Measurements from ENCODE around the gene PNLIP. TPM values are rescaled to one million over a fixed set of nuclear protein-coding genes. Genes with fewer than 3 reads are reported as not detected.

Gene PNLIP
- total RNA-seq, 2 experiments from 2014 or later: not detected

GRCh38 chr10:116566932-116567331 lies 21.2 kb downstream of the PNLIP start:
- POLR2A ChIA-PET: no interaction called here
- CTCF ChIA-PET: no interaction called here

DNA sequence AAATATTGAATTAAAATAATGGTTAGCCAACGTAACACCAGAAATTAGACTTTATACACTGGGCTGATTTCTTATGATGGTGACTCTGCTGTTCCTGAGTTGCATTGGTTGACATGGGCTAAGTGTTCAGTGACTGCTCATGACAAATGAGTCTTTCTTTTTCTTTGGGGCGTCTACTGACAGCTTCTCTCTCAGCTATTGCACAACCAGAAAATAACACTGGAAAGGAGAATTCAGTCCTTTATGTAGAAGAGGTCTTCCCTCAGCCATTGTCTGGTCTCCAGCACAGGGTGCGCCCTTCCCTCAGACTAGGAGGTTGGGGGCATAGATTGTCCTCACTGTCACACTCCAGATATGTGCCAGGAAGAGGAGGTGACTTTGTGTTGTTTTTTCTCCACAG lies 21.6 kb downstream of the PNLIP start:
- ChIA-PET POLR2A (no interaction called here), CTCF (no interaction called here)

- CTCF ChIA-PET: no interaction called here
- POLR2A ChIA-PET: no interaction called here
These were observed 29.1 kb downstream of the PNLIP start for GRCh38 chr10:116574797-116575196.

- CTCF ChIA-PET: no interaction called here
- POLR2A ChIA-PET: no interaction called here
These were observed 42.3 kb downstream of the PNLIP start for GRCh38 chr10:116587878-116588591.

GRCh38 chr10:116588995-116589394 lies 43.3 kb downstream of the PNLIP start:
- CTCF ChIA-PET: no interaction called here
- POLR2A ChIA-PET: no interaction called here

GRCh38 chr10:116589926-116590325 lies 44.2 kb downstream of the PNLIP start:
- POLR2A ChIA-PET: no interaction called here
- CTCF ChIA-PET: no interaction called here

GRCh38 chr10:116590590-116591444 lies 45.1 kb downstream of the PNLIP start, which contains the start of gene PNLIPRP1:
PNLIPRP1 (plus strand) TSS chr10:116590959; CDS start chr10:116591130, 171 bp downstream.
- CTCF ChIA-PET: no interaction called here
- POLR2A ChIA-PET: no interaction called here

DNA sequence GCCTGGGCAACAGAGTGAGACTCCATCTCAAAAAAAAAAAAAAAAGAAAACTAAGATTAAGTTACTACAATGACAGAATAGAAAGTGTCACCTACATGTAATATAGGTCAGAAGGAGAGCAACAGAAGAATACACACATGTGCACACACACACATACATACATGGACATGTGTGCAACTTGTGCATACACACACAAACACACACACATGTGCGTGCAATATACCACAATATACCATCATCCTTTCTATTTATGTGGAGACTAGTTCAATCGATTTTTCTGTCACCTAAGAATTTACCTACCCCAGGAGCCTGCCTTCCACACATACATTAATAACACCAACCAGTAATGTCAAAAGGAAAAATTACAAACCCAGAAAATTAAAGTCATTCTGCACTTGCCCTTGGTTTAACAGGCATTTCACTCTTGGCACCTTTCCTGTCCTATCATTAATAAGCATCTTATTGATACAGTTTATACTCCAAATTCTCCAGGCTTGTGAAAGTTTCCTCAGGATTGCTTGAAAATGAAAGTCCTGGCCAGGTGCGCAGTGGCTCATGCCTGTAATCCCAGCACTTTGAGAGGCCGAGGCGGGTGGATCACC lies 47.5 kb downstream of the PNLIP start:
- ChIA-PET CTCF (no interaction called here), POLR2A (no interaction called here)

GRCh38 chr10:116594525-116595035 lies 48.8 kb downstream of the PNLIP start:
- CTCF ChIA-PET: no interaction called here
- POLR2A ChIA-PET: no interaction called here

DNA sequence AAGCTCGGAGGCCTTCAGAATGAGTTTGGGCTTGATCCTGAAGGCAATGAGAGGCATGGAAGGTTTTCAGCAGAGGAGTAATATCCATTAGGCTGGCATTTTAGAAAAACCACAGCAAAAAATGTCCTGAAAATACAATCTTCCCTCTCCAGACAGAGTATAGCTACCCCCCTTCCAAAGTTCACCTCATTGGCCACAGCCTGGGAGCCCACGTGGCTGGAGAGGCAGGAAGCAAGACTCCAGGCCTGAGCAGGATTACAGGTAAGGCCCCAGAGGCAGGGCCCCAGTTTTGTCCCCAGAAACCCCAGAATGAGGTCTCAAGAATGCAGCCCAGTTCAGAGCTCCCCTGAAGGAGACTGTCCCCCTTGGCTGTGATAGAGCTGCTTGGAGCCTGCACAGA lies 50.3 kb downstream of the PNLIP start:
- ChIA-PET POLR2A (no interaction called here), CTCF (no interaction called here)

DNA sequence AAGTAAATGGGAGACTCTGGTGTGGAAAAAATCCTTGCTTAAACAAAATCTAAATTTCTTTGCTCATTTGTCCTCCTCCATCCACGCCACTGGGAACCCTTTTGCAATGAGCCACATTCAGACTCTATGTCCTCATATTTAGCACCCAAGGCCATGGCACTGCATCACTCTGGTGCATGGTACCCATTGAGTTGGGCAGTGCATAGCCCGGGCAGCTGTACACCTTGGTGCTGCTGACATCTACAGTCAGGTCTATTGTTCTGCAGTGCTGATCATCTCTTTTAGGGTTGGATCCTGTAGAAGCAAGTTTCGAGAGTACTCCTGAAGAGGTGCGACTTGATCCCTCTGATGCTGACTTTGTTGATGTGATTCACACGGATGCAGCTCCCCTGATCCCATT lies 51.8 kb downstream of the PNLIP start:
- ChIA-PET POLR2A (no interaction called here), CTCF (no interaction called here)

- CTCF ChIA-PET: no interaction called here
- POLR2A ChIA-PET: no interaction called here
These were observed 52.6 kb downstream of the PNLIP start for GRCh38 chr10:116598329-116598728.

DNA sequence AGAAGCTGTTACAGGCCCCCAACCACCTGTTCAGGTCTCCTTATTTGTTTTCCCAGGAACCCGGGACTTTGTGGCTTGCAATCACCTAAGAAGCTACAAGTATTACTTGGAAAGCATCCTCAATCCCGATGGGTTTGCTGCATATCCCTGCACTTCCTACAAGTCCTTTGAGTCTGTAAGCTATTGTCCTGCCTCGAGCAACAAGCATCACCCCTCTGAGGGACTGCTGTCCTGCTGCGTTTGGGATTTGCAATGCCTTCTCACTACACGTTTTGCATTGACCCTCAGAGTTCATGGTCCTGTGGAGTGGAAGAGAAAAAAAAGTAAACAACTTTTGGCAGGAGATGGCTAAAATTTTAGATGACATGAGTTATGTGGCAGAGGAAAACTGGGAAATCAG lies 54.3 kb downstream of the PNLIP start:
- CTCF ChIA-PET: no interaction called here

DNA sequence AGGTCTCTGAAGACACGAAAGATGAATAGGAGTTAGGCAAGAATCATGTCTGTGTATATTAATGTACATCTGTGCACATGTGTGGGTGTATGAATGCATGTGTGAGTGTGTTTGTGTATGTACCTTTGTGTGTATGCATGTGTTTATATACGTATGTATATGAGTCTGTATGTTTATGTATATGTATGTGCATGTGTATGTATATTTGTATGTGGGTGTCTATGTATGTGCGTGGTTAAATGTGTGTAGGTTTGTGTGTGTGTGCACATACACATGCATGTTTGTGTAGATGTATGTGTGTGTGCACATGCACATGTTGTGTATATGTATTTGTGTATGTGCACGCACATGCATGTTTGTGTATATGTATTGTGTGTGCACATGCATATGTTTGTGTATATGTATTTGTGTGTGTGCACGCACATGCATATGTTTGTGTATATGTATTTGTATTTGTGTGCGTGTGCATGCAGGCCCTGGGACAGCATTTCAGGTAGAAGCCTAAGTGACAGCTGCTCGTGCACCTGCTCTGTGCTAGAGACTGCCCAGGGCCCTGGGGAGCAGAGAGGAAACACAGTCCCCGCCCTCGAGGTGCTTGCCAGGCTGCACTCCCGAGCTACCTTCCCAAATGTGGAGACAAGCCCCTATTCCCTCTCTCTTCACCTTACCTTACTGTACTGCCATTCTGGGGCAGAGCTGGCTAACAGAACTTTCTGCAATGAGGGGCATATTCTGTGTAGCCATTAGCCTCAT lies 57.1 kb downstream of the PNLIP start:
- CTCF ChIA-PET: no interaction called here
- POLR2A ChIA-PET: no interaction called here

More for the DNA sequence above, 54.3 kb downstream of the PNLIP start:
- POLR2A ChIA-PET: no interaction called here

DNA sequence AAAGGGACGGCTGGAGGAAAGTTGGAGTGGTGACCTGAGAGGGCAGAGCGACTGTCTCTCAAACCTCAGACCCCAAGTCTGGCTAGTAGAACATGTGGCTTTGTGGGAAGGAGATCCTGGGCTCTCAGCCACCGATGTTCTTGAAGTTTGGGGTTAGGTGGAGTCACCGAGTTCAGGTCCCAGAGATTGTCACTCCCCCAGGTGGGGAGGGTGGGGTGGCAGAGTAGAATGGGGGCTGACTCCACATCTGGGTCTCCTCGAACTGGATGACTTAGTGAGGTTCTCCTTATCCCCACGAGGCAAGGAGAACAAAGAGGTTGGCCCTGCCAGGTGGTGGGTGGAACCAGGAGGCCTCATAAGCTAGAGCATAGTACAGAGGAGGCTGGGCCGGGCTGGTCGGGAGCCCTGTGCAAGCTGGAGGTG lies 60.3 kb downstream of the PNLIP start:
- ChIA-PET POLR2A (no interaction called here), CTCF (no interaction called here)

DNA sequence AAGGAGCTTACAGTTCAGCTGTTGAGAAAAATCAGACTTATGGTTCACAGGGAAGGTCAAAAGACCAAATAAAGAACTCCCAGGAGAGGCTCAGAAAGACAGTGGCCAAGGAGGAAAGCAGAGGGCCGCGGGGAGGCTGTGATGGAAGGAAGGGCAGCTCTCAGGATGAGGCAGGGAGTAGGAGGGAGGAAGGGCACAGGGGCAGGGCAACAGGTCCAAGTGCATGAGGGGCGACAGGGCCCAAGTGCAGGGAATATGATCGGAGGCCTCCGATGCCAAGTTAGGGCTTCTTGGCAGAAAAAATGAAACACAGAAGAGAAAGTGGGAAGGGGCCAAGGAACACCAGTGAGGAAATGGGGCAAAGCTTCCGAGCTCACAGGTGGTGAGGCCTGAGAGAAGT lies 61.6 kb downstream of the PNLIP start:
- ChIA-PET POLR2A (no interaction called here), CTCF (no interaction called here)

GRCh38 chr10:116608686-116609594 lies 63.2 kb downstream of the PNLIP start:
- ChIA-PET POLR2A (no interaction called here), CTCF (no interaction called here)

DNA sequence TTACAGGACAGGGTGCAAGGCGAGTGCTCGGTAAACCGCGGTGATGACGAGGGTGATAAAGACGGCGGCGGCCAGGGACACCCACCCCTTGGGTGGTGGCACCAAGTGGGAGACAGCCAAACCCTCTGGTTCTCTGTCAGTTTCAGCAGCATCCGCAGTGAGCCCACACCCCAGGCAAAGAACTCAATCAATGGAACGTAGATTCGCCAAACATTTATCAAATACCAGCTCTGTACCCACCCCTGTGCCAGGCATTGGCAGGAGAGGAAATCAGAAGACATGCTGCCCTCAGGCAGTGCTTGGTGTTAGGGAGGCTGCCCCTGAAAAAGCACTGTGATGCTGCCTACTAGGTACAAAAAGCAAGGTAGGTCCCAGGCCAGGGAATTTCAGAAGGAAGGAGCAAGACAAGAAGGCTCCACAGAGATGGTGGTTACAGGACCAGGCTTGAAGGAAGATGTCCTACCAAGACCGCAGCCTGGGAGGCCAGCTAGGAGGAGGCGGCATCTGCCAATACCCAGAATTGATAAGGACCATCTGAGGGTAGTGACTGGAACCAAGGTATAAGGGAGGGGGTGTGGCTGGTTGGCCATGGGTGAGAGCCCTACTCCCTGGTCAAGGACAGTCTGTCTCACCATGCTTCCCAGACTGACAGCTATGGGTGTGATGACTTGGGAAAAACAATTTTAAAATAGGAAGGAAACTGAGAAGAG lies 64.9 kb downstream of the PNLIP start:
- CTCF ChIA-PET: no interaction called here

GRCh38 chr10:116611153-116611545 lies 65.4 kb downstream of the PNLIP start:
- ChIA-PET CTCF (no interaction called here), POLR2A (no interaction called here)

More for the DNA sequence above, 64.9 kb downstream of the PNLIP start:
- POLR2A ChIA-PET: no interaction called here

All from activated CD8-positive, alpha-beta memory T cell treated with anti-CD3 and anti-CD28 coated beads for 36 hours (primary cell).